ENCODE results near the gene OPRPN.

- TF ChIP-seq CTCF (IDR thresholded peaks at IDR 0.05; ENCODE audit: borderline replicate concordance, extremely low read depth, low read length, poor library complexity, severe bottlenecking) (no peak), EZH2 (IDR thresholded peaks at IDR 0.05; ENCODE audit: borderline replicate concordance, low read depth, low read length, severe bottlenecking) (no peak)
Measured at GRCh38 chr4:70449220-70449619, 51.5 kb downstream of the OPRPN start.

All from DND-41 (cell line).